ENCODE data around the gene TDRKH.

TDRKH gene, protein sequence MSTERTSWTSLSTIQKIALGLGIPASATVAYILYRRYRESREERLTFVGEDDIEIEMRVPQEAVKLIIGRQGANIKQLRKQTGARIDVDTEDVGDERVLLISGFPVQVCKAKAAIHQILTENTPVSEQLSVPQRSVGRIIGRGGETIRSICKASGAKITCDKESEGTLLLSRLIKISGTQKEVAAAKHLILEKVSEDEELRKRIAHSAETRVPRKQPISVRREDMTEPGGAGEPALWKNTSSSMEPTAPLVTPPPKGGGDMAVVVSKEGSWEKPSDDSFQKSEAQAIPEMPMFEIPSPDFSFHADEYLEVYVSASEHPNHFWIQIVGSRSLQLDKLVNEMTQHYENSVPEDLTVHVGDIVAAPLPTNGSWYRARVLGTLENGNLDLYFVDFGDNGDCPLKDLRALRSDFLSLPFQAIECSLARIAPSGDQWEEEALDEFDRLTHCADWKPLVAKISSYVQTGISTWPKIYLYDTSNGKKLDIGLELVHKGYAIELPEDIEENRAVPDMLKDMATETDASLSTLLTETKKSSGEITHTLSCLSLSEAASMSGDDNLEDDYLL

DNA sequence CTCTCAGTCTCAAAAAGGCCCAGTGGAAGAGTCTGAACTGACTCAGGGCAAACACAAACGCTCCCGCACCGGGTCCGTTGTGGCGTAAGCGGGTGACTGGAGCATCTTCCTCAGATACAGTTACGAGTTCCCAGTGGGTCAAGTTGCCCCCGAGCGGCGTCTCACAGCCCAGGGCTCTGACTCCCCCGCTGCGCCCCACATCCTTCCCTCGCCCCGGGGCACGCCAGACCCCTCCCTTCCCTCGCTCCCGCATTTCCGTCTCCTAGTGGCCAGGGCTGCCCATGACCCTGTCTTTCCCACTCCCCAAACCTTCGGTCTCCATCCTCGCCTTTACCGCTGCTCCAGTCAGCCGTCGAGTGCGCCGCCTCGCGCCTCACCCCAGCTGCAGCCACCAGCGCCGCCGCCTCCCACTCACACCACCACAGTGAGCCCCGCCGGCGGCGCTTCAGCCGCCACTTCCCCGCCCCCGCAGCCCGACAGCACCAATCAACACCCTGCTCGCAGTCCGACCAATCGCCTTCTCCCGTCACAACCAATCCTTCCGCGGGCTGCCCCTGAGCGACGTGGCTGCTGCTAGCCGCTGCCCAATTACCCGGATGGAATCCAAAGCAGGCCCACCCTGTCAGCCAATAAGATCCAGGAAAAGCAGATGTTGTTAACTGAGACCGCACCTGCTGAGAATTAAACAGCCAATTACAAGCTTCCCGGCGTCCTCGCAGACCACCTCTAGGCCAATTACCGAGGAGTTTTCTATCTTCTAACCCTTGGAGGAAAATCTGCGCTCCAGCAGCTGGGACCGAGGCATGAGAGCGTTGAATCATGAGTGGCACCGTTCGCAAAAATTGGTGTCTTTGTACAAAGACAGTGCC is at the start of gene TDRKH:
TDRKH (minus strand) TSS at position 430 of the 869 bp plus-strand sequence. CDS start 7,478 bp downstream, outside the sequence.
- peak; percentile 99 for DNase-seq (ENCODE audit: low read depth)
- H3K4me3 ChIP-seq (ENCODE audit: low read length), result peak within 1 kb of the TSS; percentile 95
- TF ChIP-seq, protein P1, sequence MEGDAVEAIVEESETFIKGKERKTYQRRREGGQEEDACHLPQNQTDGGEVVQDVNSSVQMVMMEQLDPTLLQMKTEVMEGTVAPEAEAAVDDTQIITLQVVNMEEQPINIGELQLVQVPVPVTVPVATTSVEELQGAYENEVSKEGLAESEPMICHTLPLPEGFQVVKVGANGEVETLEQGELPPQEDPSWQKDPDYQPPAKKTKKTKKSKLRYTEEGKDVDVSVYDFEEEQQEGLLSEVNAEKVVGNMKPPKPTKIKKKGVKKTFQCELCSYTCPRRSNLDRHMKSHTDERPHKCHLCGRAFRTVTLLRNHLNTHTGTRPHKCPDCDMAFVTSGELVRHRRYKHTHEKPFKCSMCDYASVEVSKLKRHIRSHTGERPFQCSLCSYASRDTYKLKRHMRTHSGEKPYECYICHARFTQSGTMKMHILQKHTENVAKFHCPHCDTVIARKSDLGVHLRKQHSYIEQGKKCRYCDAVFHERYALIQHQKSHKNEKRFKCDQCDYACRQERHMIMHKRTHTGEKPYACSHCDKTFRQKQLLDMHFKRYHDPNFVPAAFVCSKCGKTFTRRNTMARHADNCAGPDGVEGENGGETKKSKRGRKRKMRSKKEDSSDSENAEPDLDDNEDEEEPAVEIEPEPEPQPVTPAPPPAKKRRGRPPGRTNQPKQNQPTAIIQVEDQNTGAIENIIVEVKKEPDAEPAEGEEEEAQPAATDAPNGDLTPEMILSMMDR (conservative IDR thresholded peaks at IDR 0.05; ENCODE audit: low read depth, low read length), result peak; percentile 18

DNA sequence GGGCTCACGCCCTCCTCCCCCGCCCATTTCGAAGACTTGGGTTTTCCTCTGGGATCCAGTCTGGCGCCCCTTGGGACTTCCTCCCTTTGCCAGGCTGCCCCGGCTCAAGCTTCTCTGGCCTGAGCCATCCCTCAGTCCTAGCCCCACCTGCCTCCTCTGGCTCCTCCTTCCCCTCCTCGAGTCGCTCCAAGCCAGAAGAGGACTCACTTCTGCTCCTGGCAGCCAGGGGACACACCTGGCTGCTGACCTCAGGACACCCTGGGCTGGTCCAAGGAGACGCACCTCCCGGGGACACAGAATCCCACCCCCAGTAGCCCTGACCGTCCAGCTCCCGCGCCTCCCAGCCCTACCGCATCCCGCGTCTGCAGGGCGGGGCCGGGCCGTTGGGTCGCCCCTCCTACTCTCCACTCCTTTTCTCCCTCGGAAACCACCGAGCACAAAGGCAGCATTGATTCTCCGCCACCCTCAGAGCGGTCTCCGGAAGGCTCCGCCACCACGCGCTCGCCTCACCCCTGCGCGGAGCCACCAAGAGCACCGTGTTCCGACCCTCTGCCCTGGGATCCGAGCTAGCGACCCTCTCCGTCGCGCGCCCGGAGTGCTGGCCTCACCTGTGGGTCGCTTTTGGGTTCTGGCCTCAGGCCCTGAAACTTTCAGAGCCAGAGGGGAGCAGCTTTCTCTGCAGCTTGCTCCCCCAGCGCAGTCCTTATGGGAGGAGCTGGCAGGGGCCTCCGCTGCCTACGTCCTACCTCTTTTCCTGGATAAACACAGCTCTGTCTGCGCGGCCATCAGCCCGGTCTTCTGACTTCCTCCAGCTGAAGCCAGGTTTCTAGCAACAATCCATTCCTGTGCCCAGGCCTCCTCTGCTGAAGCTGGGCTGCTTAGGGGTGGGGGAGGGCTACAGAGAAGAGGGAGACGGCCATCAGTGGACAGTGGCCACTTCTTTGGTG is 49.4 kb upstream of the TDRKH start, which contains the start of gene C2CD4D:
C2CD4D (minus strand) TSS at position 364 of the 947 bp plus-strand sequence. CDS start 831 bp downstream, outside the sequence.
- TF ChIP-seq, protein P1 (conservative IDR thresholded peaks at IDR 0.05; ENCODE audit: low read depth, low read length), result no peak
- DNase-seq (ENCODE audit: low read depth), result peak; percentile 69
- H3K4me3 ChIP-seq (ENCODE audit: low read length), result peak within 1 kb of the TSS; percentile 45

DNA sequence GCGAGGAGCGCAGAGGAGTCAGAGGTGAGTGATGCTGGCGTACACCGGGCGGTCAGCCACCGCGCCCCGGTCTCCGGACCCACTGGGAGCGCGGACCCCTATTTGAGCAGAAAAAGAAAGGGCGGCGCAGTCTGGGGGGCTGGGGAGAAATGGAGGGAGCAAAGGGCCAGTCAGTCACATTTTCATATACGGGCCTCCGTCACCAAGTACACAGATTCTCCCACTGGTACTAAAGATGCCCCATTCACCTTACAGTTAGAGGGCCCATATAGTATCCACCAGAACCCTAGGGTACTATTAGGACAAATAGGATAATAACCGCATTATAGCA is 48.7 kb upstream of the TDRKH start:
- no peak for DNase-seq (ENCODE audit: low read depth)
- H3K4me3 ChIP-seq (ENCODE audit: low read length), result peak overlapping the region; percentile 45
- TF ChIP-seq, protein P1 (conservative IDR thresholded peaks at IDR 0.05; ENCODE audit: low read depth, low read length), result no peak

DNA sequence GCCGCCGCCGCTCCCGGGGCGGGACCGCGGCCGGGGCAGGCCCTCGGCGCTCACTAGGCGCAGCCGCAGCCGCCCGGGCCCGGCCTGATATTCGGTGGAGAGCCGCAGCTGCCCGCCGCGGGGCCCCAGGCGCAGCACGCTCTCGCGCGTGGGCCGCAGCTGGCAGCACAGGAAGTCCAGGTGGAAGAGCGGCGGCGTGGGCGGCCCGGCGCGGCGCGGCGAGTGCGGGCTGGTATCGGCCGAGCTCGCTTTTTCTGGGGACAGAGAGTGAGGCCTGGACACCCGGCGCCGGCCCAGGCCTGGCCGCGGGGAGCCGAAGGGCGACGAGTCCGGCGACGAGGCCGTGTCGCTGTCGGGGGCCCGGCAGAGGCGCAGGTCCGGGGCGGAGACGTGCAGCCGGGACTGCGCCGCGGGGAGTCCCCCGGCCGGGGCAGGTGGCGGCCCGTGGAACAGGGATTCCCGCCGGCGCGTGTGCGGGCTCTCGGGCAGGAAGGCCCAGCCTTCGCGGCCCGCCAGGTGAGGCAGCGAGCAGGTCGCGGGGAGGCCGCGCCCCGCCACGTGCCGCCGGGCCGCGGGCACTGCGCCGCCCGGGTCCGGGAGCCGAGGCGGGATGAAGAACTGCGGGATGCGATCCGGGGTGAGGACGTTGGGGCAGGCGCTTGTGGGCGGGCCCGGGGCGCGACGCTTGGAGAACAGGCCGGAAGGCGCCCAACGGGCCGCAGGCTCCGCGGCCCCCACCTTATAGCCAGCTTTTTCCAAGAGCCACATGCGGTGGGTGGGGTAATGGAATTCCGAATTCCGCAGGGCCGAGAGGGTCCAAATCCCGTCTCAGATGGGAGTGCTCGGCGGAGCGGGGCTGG is 48.2 kb upstream of the TDRKH start:
- no peak for DNase-seq (ENCODE audit: low read depth)
- H3K4me3 ChIP-seq (ENCODE audit: low read length), result no peak overlapping the region
- TF ChIP-seq, protein P1 (conservative IDR thresholded peaks at IDR 0.05; ENCODE audit: low read depth, low read length), result no peak

DNA sequence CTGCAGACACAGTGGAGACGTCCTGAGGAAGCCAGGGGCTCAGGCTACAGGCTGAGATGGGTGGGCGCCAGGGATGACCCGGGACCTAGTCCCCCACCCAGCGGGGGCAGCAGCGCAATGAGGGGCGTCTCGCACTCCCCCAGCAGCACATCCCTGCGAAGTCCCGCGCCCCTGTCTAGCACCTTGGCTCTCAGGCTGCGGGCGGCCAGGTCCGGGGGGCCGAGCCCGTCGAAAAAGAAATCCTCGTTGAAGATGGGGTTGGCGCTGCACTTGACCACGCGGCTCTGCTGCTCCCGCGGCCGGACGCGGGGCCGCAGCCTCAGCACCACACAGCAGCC is 47.6 kb upstream of the TDRKH start:
- TF ChIP-seq, protein P1 (conservative IDR thresholded peaks at IDR 0.05; ENCODE audit: low read depth, low read length), result no peak
- DNase-seq (ENCODE audit: low read depth), result no peak
- H3K4me3 ChIP-seq (ENCODE audit: low read length), result no peak overlapping the region
